AG04449 (cell line): ENCODE measurements around the gene ISOC2.

Source experiments
- CTCF ChIA-PET: fragments of 350-600 bp; formaldehyde crosslinking; extraction: SDS; loops from one replicate; lab custom pipeline; 2021; ENCODE audit warnings: antibody characterized with exemption; lab: Yijun Ruan, JAX
- POLR2A ChIA-PET: fragments of 400-600, 350-600 bp; formaldehyde crosslinking; extraction: SDS; loops from one replicate; lab custom pipeline; 2020; ENCODE audit warnings: antibody characterized with exemption, inconsistent platforms; lab: Yijun Ruan, JAX
- DNase-seq: peaks from one replicate; pipeline ENCODE4 v3.0.0-alpha.2; 2010; ENCODE audit warnings: low read depth, low spot score
- H3K4me3 ChIP-seq: 2 replicates; pipeline ENCODE4 v1.5.1; 2011; ENCODE audit warnings: low read depth, mild to moderate bottlenecking, control low read depth, low read length
- TF ChIP-seq, protein P1 (sequence below): IDR thresholded peaks from one replicate; pipeline ENCODE4 v1.5.1; 2011; ENCODE audit warnings: mild to moderate bottlenecking, moderate library complexity, low read length, control low read depth, inconsistent platforms; ENCODE audit not compliant: insufficient read depth; ENCODE audit errors: missing control alignments

The ISOC2 gene

DNA sequence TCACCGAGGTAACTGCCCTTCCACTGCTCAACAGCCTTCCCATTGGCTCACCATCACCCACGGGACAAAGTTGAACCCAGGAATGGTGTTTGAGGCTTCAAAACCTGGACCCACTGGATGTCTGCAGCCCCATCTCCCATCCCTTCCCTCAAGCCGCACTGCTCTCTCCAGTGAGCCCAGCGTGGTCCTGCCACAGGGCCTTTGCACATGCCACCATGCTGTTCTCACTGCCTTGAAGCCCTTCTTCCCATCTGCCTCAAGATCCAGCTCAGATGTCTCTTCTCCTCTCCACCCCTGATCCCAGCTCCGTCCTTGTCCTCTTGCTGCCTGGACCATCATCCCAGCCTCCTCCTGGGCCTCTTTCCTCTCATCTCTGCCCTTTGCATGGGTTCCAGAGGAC, 22.4 kb downstream of the ISOC2 start:
- TF ChIP-seq, protein P1, sequence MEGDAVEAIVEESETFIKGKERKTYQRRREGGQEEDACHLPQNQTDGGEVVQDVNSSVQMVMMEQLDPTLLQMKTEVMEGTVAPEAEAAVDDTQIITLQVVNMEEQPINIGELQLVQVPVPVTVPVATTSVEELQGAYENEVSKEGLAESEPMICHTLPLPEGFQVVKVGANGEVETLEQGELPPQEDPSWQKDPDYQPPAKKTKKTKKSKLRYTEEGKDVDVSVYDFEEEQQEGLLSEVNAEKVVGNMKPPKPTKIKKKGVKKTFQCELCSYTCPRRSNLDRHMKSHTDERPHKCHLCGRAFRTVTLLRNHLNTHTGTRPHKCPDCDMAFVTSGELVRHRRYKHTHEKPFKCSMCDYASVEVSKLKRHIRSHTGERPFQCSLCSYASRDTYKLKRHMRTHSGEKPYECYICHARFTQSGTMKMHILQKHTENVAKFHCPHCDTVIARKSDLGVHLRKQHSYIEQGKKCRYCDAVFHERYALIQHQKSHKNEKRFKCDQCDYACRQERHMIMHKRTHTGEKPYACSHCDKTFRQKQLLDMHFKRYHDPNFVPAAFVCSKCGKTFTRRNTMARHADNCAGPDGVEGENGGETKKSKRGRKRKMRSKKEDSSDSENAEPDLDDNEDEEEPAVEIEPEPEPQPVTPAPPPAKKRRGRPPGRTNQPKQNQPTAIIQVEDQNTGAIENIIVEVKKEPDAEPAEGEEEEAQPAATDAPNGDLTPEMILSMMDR = no peak
- ChIA-PET POLR2A (no interaction called here), CTCF (interaction anchor here (0.7 to 0.8 kb wide), 2 partner anchors 15 to 21 kb away, joined by 3 to 4 read pairs; no protein-coding TSS in a partner anchor)
- DNase-seq = no peak
- H3K4me3 ChIP-seq = no peak overlapping the region

DNA sequence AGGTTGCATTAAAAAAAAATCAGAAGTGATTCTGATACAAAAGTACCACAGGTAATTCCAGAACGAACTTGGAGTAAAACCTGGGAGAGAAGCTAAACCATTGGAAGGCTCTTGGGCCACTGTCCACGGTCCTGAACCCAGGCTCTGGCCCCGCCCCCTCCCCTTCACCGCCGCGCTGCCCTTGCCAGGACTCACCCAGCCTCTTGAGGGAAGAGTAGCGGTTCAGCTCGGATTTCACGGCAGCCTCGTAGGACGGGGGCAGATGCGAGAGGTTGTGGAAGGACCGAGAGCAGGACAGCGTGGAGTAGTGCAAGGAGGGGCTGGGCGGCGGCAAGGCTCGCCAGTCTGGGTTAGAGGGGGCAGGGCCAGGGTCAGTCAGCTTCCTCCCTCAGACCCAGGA, 24.0 kb downstream of the ISOC2 start:
- POLR2A ChIA-PET = interaction anchor here (1.2 kb wide), 1 partner anchor 30 kb away, joined by 6 read pairs; the partner anchor contains the start of gene UBE2S
- no peak for DNase-seq
- TF ChIP-seq, protein P1 = no peak
- CTCF ChIA-PET = interaction anchor here (0.7 to 1.5 kb wide), 7 partner anchors 8 to 295 kb away, joined by 3 to 8 read pairs (median 4); no protein-coding TSS in a partner anchor
- H3K4me3 ChIP-seq = no peak overlapping the region

DNA sequence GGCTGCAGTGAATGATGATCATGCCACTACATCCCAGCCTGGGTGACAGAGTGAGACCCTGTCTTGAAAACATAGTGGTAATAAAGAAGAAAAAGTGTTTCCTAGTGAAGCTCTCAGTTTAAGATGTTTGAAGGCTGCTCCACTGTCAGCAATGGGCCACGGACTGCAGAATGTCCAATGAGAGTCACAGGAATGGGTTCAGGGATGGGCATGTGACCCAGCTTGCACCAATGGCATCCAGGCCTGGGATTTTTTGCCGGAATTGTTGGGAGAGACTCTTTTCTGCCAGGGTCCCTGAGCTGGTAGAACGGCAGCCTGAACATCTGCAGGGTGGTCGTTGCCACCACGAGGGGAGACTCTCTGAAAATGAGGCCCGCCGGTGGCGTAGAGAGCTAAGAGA, 24.6 kb downstream of the ISOC2 start:
- H3K4me3 ChIP-seq = no peak overlapping the region
- TF ChIP-seq, protein P1 = no peak
- DNase-seq = no peak
- ChIA-PET CTCF (interaction anchor here (0.9 to 1.5 kb wide), 7 partner anchors 9 to 294 kb away, joined by 3 to 8 read pairs (median 5); no protein-coding TSS in a partner anchor), POLR2A (interaction anchor here (1.2 kb wide), 1 partner anchor 29 kb away, joined by 6 read pairs; the partner anchor contains the start of gene UBE2S)

DNA sequence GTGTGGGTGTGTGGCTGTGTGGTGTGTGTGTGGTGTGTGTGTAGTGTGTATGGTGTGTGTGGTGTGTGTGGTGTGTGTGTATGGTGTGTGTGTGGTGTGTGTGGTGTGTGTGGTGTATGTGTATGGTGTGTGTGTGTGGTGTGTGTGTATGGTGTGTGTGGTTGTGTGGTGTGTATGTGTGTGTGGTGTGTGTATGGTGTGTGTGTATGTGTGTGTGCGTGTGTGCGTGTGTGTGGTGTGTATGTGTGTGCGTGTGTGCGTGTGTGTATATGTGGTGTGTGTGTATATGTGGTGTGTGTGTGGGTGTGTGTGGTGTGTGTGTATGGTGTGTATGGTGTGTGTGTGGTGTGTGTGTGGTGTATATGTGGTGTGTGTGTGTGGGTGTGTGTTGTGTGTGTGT, 26.4 kb downstream of the ISOC2 start:
- ChIA-PET CTCF (no interaction called here), POLR2A (no interaction called here)
- TF ChIP-seq, protein P1 = no peak
- no peak for DNase-seq
- H3K4me3 ChIP-seq = no peak overlapping the region

DNA sequence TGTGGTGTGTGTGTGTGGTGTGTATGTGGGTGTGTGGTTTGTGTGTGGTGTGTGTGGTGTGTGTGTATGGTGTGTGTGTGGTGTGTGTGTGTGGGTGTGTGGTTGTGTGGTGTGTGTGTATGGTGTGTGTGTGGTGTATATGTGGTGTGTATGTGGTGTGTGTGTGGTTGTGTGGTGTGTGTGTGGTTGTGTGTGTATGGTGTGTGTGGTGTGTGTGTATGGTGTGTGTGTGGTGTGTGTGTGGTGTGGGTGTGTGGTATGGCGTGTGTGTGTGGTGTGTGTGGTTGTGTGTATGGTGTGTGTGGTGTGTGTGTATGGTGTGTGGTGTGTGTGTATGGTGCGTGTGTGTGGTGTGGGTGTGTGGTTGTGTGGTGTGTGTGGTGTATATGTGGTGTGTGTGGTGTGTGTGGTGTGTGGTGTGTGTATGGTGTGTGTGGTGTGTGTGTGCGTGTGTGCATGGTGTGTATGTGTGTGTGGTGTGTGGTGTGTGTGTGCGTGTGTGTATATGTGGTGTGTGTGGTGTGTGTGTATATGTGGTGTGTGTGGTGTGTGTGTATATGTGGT, 27.0 kb downstream of the ISOC2 start:
- DNase-seq = no peak
- TF ChIP-seq, protein P1 = no peak
- ChIA-PET POLR2A (no interaction called here), CTCF (no interaction called here)
- H3K4me3 ChIP-seq = no peak overlapping the region

DNA sequence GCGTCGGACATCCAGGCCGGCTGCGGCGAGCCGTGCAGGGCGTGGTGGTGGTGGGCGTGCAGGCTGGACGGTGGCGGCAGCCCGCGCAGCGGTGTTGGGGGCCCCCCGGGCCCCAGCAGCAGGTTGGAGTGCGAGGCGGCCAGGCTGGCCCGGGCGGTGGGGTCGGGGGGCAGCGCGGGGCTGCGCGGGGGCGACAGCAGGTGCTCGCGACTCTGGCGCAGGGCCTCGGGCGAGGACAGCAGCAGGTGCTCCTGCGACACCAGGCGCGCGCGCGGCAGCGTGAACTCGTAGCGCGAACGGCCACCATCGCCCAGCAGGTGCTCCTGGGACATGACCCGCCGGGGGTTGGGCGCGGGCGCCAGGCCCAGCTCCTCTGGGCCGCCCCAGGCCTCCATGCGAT, 28.1 kb downstream of the ISOC2 start:
- TF ChIP-seq, protein P1 = no peak
- no peak overlapping the region for H3K4me3 ChIP-seq
- no peak for DNase-seq
- POLR2A ChIA-PET = no interaction called here
- CTCF ChIA-PET = no interaction called here
